Fibroblast of the aortic adventitia (primary cell): ENCODE results near the gene SHANK2. TPM values are rescaled to one million over a fixed set of nuclear protein-coding genes. Genes with fewer than 3 reads are reported as not detected.

Experiments used
- DNase-seq: peaks from one replicate; pipeline ENCODE4 v3.0.0-alpha.2; 2010; ENCODE audit warnings: low read depth
- H3K4me3 ChIP-seq: 2 replicates; pipeline ENCODE4 v1.5.1; 2011; ENCODE audit warnings: low read depth, mild to moderate bottlenecking, control low read depth, low read length, moderate library complexity
- total RNA-seq: library from RNA; depleted of rRNA; stranded (reverse); fragments of >200 nt; gene quantifications from 2 replicates; pipeline ENCODE4 v1.2.3, GENCODE V29; 2012; ENCODE audit warnings: low replicate concordance
- TF ChIP-seq, protein P1 (sequence below): IDR thresholded peaks from 2 replicates; pipeline ENCODE4 v1.5.1; 2011; ENCODE audit warnings: mild to moderate bottlenecking, low read length, control low read depth, inconsistent platforms; ENCODE audit not compliant: insufficient read depth

Gene SHANK2
- total RNA-seq, 1 donor = 4.9 TPM

DNA sequence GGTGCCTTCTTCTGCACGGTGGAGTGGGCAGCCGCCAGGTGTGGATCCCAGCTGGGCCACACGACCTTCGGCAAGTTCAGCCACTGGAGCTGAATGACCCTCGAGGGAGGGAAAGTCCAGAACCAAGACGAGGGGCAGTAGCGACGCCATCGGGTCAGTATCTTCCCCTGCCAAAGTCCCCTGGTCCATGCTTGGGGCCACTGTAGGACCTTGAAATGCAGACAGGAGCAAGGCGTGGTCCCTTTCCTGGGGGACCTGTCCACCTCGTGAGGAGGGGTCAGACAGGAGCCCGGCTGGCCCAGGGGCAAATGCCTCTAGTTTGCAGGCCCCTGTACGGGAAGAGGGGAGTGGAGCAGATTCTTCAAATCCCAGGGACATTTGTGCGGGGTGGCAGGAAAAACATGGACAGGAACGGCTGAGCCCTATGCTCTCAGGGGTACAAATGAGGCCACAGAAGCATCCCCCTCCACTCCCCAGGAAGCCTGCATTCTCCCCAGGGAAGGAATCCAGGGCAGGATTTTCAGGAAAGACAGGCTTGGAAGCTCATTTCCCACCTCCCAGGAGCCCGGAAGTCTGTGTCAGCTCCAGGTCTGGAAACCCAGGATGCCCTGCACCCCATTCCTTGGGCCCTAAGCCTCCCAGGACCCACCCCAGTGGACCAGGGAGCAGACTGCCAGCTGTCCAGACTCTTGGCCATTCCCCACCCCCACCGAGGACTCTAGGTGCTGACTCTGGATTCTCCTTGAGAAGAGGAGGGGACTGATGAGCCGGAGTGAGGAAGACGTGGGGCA, 6.6 kb downstream of the SHANK2 start:
- TF ChIP-seq, protein P1, sequence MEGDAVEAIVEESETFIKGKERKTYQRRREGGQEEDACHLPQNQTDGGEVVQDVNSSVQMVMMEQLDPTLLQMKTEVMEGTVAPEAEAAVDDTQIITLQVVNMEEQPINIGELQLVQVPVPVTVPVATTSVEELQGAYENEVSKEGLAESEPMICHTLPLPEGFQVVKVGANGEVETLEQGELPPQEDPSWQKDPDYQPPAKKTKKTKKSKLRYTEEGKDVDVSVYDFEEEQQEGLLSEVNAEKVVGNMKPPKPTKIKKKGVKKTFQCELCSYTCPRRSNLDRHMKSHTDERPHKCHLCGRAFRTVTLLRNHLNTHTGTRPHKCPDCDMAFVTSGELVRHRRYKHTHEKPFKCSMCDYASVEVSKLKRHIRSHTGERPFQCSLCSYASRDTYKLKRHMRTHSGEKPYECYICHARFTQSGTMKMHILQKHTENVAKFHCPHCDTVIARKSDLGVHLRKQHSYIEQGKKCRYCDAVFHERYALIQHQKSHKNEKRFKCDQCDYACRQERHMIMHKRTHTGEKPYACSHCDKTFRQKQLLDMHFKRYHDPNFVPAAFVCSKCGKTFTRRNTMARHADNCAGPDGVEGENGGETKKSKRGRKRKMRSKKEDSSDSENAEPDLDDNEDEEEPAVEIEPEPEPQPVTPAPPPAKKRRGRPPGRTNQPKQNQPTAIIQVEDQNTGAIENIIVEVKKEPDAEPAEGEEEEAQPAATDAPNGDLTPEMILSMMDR = no peak
- no peak overlapping the region for H3K4me3 ChIP-seq
- no peak for DNase-seq

DNA sequence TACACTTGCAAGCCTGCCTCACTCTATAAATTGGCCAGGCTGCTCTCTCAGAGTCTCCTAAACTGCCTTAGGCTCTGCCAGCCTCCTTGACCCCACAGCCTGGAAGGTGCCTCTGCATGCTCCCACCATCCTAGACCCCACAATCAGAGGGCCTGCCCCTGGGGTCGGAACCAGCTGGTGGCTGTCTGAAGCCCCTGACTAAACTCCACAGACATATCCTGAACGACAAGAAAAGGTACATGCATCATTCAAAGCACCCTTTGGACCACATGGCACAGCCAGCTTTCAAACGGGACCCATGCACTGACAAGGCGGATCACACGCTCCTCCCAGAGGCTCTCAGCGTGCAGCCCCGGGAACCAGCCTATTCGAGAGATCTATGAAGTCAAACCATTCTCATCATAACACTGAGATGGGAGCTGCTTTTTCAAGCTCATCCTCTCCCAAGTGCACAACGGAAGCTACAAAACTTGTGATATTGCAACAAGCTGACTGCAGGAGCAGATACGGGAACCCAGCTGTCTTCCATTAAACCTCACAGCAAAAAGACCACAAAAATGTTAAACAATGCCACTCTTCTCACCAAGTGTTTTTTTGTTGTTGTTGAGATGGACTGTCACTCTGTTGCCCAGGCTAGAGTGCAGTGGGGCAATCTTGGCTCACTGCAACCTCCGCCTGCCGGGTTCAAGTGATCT, 8.1 kb downstream of the SHANK2 start:
- no peak for DNase-seq
- TF ChIP-seq, protein P1 = no peak

DNA sequence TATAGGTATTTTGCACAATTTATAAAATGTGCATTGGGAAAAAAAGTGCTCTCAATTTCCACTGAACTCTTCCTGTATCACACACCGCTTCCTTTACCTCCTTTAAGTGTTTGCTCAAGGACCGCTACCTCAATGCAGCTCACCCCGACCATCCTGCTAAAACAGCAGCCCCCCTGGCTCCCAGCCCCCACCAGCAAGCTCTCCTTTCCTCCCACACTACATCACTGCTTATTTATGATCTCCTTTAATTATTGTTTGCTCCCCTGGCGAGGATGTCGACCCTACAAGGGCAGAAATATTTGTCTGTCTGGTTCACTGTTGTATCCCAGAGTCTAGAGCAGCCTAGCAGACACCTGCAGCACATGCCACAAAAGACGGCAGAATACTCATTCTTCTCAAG, 10.0 kb downstream of the SHANK2 start:
- TF ChIP-seq, protein P1 = no peak

More for the DNA sequence above, 8.1 kb downstream of the SHANK2 start:
- no peak overlapping the region for H3K4me3 ChIP-seq

DNA sequence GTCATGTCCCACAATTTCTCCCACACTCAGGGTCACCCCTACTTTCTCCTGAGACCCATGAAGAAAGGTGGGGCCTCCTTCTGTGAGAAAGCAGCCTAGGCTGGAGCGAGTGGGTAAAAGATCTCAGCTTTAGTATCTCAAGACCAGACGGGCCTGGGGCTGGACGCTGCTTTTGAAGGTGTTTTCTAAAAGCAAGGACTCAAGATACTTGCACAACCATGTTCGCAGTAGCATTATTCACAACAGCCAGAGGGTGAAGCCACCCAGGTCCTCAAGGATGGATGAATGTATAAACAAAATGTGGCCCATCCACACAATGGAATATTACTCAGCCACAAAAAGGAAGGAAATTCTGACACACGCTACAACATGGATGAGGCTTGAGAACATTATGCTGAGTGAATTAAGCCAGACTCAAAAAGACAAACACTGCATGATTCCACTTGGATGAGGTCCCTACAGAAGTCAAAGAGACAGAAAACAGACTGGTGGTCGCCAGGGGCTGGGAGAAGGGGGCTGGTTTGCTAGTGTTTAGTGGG, 10.6 kb downstream of the SHANK2 start:
- H3K4me3 ChIP-seq = no peak overlapping the region
- TF ChIP-seq, protein P1 = no peak
- no peak for DNase-seq

More for the DNA sequence above, 10.0 kb downstream of the SHANK2 start:
- no peak for DNase-seq
- no peak overlapping the region for H3K4me3 ChIP-seq

DNA sequence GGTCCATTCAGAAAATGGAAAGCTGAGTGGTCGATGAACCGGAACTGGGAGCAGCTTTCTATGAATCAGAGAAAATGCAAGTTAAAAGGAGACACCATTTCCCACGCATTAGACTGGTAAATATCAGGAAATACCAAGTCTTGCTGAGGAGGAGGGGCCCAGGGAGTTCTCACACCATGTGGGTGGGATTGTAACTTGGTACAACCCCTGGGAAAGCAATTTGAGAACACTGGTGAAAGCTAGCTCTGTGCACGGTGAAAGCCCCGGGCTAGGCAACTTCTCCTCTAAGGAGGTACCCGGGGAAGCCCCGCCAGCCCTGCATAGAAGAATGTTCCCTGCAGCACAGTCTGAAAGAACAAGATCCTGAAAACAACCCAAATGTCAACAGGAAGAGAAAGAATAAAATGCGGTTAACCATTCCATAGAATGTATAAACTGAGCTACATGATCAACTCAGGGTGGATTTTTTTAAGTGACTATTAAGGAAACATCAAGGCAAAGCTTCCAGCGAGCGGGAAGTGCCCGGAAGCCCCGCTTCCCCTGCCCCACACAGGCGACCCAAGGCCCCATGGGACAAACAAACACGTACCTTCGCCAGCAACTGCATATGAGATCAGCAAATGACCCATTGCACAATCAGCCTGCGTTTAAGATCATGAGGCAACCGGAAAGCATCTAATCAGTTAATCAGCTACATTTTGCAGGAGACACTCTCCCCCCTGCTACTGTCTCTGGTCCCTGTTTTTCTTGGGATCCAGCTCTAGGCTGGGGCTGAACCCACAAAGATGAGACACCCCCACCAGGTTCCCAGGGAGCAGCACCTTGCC, 11.3 kb downstream of the SHANK2 start:
- DNase-seq = peak; percentile 77
- no peak overlapping the region for H3K4me3 ChIP-seq
- TF ChIP-seq, protein P1 = no peak

DNA sequence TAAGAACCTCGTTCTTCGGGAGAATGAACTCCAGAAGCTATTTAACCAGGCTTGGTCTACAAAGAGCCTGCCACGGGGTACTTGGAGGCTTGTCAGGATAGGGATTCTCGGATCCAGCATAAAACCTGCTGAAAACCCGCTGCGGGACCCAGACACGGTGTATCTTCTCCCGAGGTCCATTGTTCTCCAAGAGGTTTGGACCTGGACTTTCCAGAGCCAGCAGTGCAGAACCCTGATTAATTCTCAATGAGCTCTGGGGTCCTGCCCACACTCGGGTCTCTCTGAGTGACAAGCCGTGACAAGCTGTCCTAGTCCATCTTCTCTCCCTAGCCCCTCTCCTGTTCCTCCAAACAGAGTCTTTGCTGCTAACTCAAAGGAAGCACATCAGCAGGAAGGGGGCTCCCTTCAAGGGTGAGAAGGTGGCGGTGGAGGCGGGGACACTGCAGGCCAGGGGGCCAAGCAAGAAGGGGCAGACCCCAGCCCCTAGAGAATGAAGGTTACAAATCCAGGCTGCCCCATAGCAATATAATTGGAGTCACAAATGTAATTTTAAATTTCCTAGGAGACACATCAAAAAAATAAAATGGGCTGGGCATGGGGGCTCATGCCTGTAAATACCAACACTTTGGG, 12.2 kb downstream of the SHANK2 start:
- TF ChIP-seq, protein P1 = no peak
- H3K4me3 ChIP-seq = no peak overlapping the region
- no peak for DNase-seq
